Uterus (tissue), 4 donors: ENCODE results near the gene SMARCAL1. TPM values are rescaled to one million over a fixed set of nuclear protein-coding genes. Genes with fewer than 3 reads are reported as not detected.

ENCODE experiments used
- DNase-seq, 2 donors: peaks; one replicate each; pipeline ENCODE4 v3.0.0-alpha.2; 2019 to 2020
- H3K27ac ChIP-seq, 2 donors: fragments of 200-600 bp; sonication (generic); 1 replicate in 1 of 2; 2 replicates in 1 of 2; pipeline ENCODE4 v1.5.1; 2016 to 2018
- H3K27me3 ChIP-seq, 2 donors: fragments of 200-600 bp; sonication (generic); one replicate each; pipeline ENCODE4 v1.5.1; 2018 to 2019; ENCODE audit warnings: control low read depth in 1 of 2
- H3K36me3 ChIP-seq, 2 donors: fragments of 200-600 bp; sonication (generic); one replicate each; pipeline ENCODE4 v1.5.1; 2019; ENCODE audit warnings: control low read depth in 1 of 2
- H3K4me1 ChIP-seq, 2 donors: fragments of 200-600 bp; sonication (generic); one replicate each; pipeline ENCODE4 v1.5.1; 2018 to 2019; ENCODE audit warnings: control low read depth in 1 of 2
- H3K4me3 ChIP-seq, 2 donors: fragments of 200-600 bp; sonication (generic); 1 replicate in 1 of 2; 2 replicates in 1 of 2; pipeline ENCODE4 v1.5.1; 2018 to 2019; ENCODE audit warnings: mild to moderate bottlenecking in 1 of 2
- H3K9me3 ChIP-seq, 2 donors: fragments of 200-600 bp; sonication (generic); one replicate each; pipeline ENCODE4 v1.5.1; 2019; ENCODE audit warnings: control low read depth in 1 of 2
- CTCF ChIP-seq, 4 experiments: fragments of 200-600 bp in 2 of 4; fragments of 450-650 bp in 2 of 4; sonication (generic) in 2 of 4; IDR thresholded peaks; one replicate each; pipeline ENCODE4 v1.5.1; 2016 to 2019; ENCODE audit warnings: antibody characterized with exemption in 4 of 4, mild to moderate bottlenecking in 2 of 4, moderate library complexity in 1 of 4
- POLR2A ChIP-seq, 2 donors: fragments of 450-650 bp; IDR thresholded peaks; one replicate each; pipeline ENCODE4 v1.6.1; 2016; ENCODE audit warnings: antibody characterized with exemption in 2 of 2, mild to moderate bottlenecking in 1 of 2, moderate library complexity in 1 of 2
- intact Hi-C: fragments of 100-400 bp; cut with DNase I; formaldehyde crosslinking; loops from one replicate; pipeline ENCODE4 v1.15.1; 2023; ENCODE audit warnings: low total_unique reads
- total RNA-seq, 4 donors: library from RNA; depleted of rRNA in 3 of 4; stranded (reverse); fragments of >200 nt in 3 of 4; gene quantifications; one replicate each; pipeline versions ENCODE4 v1.1.0 to v1.2.4, GENCODE V29; 2014 to 2023
- donor health status: DM: yes; HTN: yes; CAD: no.

SMARCAL1 gene
- total RNA-seq, 4 donors from 2014 or later: 8.5 to 25.1 (median 15.5) TPM

- no peaks in the 10 kb centered on the region for H3K27me3 ChIP-seq
- H3K27ac ChIP-seq: no peak overlapping the region
- no peaks in the 10 kb centered on the region for H3K36me3 ChIP-seq
- no peak overlapping the region for H3K4me3 ChIP-seq
- no peak for DNase-seq
- intact Hi-C loops: no loop called here
- no peaks in the 10 kb centered on the region for H3K4me1 ChIP-seq
- no peak for TF ChIP-seq POLR2A (IDR thresholded peaks at IDR 0.05)
- TF ChIP-seq CTCF (IDR thresholded peaks at IDR 0.05): no peak
- no peaks in the 10 kb centered on the region for H3K9me3 ChIP-seq
These were observed 6.7 kb upstream of the SMARCAL1 start for GRCh38 chr2:216405588-216405987.

- TF ChIP-seq CTCF (IDR thresholded peaks at IDR 0.05): no peak
- TF ChIP-seq POLR2A (IDR thresholded peaks at IDR 0.05): no peak
- Histone ChIP-seq H3K4me1 (no peaks in the 10 kb centered on the region), H3K9me3 (no peaks in the 10 kb centered on the region), H3K27me3 (no peaks in the 10 kb centered on the region), H3K36me3 (no peaks in the 10 kb centered on the region), H3K27ac (no peak overlapping the region), H3K4me3 (no peak overlapping the region)
- intact Hi-C loops: no loop called here
- DNase-seq: no peak
These were observed 5.5 kb upstream of the SMARCAL1 start for GRCh38 chr2:216406826-216407225.

- no peak overlapping the region for H3K4me3 ChIP-seq
- DNase-seq: no peak
- no peaks in the 10 kb centered on the region for H3K27me3 ChIP-seq
- H3K4me1 ChIP-seq: no peaks in the 10 kb centered on the region
- TF ChIP-seq POLR2A (IDR thresholded peaks at IDR 0.05): no peak
- TF ChIP-seq CTCF (IDR thresholded peaks at IDR 0.05): no peak
- intact Hi-C loops: no loop called here
- H3K36me3 ChIP-seq: no peaks in the 10 kb centered on the region
- no peaks in the 10 kb centered on the region for H3K9me3 ChIP-seq
- no peak overlapping the region for H3K27ac ChIP-seq
These were observed 3.6 kb upstream of the SMARCAL1 start for GRCh38 chr2:216408426-216409290.

DNA sequence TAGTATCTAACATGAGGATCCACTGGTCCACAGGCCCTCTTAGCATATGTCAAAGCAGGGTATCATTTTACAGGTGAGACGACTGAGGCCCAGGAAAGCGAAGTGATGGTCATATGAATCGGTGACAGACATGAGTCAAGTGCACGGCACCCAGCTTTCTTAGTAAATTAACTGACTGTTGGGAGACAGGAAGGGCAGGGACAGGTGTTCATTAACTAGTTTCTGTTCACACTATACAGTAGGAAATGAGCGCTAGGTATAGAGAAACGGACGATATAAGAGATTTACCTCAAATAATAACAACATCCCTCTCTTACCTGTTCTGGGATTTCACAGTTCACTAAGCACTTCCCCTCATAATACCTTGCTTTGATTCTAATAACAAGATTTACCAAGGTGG lies 1.7 kb upstream of the SMARCAL1 start:
- intact Hi-C loops: no loop called here
- no peak overlapping the region for H3K27ac ChIP-seq
- DNase-seq: no peak
- H3K9me3 ChIP-seq: no peaks in the 10 kb centered on the region
- H3K27me3 ChIP-seq: no peaks in the 10 kb centered on the region
- no peak overlapping the region for H3K4me3 ChIP-seq
- no peaks in the 10 kb centered on the region for H3K36me3 ChIP-seq
- H3K4me1 ChIP-seq: no peaks in the 10 kb centered on the region
- no peak for TF ChIP-seq POLR2A (IDR thresholded peaks at IDR 0.05)
- no peak for TF ChIP-seq CTCF (IDR thresholded peaks at IDR 0.05)

DNA sequence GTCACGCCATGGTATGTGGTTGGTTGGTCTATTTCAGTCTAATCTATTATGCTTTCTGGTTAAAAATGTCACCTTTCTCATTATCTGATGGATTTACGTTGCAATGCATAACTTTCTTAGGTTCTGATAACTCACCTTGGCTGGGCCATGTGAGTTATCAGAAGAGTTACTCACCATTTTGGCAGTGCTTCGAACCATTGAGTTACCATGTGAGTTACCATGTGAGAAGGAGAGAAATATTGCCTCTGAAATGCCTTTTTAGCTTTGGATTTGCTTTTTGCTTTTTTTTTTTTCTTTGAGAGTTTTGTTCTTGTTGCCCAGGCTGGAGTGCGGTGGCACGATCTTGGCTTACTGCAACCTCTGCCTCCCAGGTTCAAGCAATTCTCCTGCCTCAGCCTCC lies 1.6 kb downstream of the SMARCAL1 start:
- H3K9me3 ChIP-seq: no peaks in the 10 kb centered on the region
- TF ChIP-seq CTCF (IDR thresholded peaks at IDR 0.05) (no peak), POLR2A (IDR thresholded peaks at IDR 0.05) (no peak)
- no peaks in the 10 kb centered on the region for H3K27me3 ChIP-seq
- H3K27ac ChIP-seq: no peak overlapping the region
- H3K4me1 ChIP-seq: no peaks in the 10 kb centered on the region
- DNase-seq: no peak
- H3K4me3 ChIP-seq: no peak overlapping the region
- no peaks in the 10 kb centered on the region for H3K36me3 ChIP-seq
- intact Hi-C loops: no loop called here
